GM12864 (cell line): ENCODE results near the gene CCDC86.

ENCODE experiments used
- DNase-seq: peaks from one replicate; pipeline ENCODE4 v3.0.0-alpha.2; 2011; ENCODE audit warnings: low read depth
- H3K4me3 ChIP-seq: 2 replicates; pipeline ENCODE4 v1.5.1; 2011; ENCODE audit warnings: mild to moderate bottlenecking, low read depth, low read length, control low read depth
- TF ChIP-seq, protein P1 (sequence below): IDR thresholded peaks from 2 replicates; pipeline ENCODE4 v1.5.1; 2011; ENCODE audit warnings: low read depth, mild to moderate bottlenecking, moderate library complexity, low read length, control low read depth, inconsistent platforms; ENCODE audit errors: missing control alignments

Gene CCDC86

DNA sequence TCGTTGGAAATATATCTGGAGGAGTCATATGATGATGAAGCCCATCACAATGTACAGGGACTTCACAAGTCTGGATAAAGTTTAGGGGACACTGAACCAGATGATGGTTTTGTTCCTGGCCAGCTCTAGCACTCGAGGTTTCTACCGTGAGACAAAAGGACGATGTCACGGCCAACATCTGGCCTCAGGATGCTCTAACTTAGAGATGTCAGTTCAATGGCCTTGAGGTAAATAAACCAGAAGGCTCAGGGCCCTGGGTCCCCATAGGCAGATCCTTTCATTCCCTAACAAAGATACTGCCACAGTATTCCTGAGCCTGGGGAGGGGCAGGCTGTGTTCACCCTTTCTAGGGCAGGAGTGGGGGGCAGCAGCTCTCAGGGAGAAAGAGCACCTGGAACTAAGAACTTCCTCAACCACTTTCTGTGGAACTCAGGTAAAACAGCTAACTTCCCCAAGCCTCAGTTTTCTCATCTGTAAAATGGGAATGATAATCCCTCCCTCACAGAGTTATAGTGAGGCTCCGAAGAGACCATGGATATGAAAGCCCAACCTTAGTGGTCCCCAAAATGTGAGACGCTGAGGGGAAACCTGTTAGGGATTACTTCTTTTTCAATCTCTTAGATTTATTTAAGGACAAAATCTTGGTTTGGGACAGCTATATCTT is 38.5 kb upstream of the CCDC86 start:
- TF ChIP-seq, protein P1, sequence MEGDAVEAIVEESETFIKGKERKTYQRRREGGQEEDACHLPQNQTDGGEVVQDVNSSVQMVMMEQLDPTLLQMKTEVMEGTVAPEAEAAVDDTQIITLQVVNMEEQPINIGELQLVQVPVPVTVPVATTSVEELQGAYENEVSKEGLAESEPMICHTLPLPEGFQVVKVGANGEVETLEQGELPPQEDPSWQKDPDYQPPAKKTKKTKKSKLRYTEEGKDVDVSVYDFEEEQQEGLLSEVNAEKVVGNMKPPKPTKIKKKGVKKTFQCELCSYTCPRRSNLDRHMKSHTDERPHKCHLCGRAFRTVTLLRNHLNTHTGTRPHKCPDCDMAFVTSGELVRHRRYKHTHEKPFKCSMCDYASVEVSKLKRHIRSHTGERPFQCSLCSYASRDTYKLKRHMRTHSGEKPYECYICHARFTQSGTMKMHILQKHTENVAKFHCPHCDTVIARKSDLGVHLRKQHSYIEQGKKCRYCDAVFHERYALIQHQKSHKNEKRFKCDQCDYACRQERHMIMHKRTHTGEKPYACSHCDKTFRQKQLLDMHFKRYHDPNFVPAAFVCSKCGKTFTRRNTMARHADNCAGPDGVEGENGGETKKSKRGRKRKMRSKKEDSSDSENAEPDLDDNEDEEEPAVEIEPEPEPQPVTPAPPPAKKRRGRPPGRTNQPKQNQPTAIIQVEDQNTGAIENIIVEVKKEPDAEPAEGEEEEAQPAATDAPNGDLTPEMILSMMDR = no peak
- no peak for DNase-seq

DNA sequence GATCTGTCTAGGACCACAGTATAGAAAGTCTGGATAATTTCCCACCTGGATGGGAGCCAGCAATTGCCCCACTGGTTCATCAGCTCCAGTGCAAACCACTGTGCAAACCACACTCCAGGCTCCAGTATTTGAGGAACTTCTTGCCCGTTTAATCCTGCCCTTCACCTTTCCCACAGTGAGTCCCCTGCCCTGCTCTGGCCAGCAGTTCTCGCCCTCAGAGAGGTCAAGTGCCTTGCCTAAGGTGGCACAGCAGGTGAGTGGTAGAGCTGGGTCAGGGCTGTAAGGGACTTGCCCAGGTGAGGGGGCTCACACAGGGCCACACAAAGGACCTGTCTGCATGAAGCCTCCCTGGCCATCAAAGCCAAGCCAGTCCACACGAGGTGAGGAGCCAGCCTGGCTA is 32.7 kb upstream of the CCDC86 start:
- no peak overlapping the region for H3K4me3 ChIP-seq
- no peak for DNase-seq
- TF ChIP-seq, protein P1 = no peak

More for the DNA sequence above, 38.5 kb upstream of the CCDC86 start:
- no peak overlapping the region for H3K4me3 ChIP-seq

DNA sequence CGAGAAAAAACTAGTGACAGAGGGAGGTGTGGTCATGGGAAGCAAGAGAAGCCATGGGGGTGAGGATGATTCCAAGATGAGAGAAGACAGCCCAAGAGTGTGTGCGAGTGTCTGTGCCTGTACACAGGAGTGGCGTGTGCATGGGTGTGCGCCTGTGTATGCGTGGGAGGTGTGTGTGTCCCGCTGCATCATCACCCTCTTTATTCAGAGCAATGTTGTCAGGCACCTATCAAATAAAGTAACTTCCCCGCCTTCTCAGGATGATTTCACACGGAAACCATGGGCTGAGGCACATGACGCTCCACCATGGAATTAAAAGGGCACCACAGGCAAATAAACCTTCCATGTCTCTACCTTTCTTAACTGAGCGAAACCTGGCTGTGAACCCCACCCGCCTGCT is 32.2 kb upstream of the CCDC86 start:
- TF ChIP-seq, protein P1 = no peak
- no peak for DNase-seq
- H3K4me3 ChIP-seq = no peak overlapping the region

DNA sequence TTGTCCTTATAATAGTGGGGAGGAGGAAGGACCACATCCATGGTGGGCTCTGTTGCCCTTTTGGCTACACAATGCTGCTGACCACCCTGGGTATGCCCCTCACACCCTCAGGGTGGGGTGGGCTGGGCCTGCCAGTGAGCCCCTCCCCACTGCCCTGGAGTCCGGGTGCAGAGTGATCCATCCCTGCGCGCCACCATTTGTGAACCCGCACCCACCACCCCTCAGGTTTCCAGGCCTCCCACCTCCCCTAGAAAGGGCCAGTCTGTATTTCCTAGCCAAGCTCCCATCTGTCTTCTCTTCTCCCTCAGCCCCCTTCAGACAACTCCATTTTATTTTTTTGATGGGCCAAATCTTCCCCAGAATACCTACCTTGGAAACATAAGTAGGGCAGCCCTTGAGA is 31.8 kb upstream of the CCDC86 start:
- no peak overlapping the region for H3K4me3 ChIP-seq
- TF ChIP-seq, protein P1 = no peak
- no peak for DNase-seq

DNA sequence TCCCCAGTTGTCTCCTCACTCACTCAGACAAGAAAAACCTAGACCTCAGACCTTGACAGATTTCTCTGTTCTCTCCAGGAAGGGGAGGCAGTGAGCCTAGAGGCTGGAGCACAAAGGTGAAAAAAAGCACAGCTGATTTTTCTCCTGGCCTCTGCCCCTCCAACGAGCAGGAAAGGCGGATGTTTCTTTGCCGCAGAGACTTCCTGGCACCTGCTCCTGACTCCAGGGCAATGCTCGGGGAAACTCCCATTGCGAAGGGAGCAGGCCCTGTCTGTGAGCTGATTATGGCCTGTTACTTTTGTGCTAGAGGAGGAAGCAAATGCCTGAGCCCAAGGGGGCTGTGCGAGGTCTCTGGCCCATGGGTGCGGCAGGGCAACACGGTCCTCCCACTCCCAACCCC is 31.3 kb upstream of the CCDC86 start:
- no peak for DNase-seq
- TF ChIP-seq, protein P1 = no peak
- H3K4me3 ChIP-seq = no peak overlapping the region

DNA sequence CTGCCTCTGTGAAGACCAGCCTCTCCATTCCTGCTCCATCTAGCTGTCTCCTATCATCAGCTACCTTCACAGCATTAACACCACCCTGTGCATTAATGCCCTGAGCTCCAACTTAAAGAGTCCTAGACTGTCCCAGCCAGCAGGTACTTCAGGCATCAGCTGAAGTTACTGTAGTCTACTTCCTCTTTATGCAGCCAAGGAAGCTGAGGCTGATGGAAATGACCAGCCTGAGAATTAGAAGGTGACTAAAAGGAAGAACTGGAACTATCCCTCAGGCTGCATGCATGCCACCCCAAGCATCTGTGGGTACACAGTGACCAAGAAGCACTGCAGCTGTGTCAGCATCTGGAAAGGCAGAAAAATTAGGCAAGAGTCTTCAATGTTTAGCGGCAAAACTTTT is 28.6 kb upstream of the CCDC86 start:
- TF ChIP-seq, protein P1 = no peak
- H3K4me3 ChIP-seq = no peak overlapping the region
- no peak for DNase-seq

DNA sequence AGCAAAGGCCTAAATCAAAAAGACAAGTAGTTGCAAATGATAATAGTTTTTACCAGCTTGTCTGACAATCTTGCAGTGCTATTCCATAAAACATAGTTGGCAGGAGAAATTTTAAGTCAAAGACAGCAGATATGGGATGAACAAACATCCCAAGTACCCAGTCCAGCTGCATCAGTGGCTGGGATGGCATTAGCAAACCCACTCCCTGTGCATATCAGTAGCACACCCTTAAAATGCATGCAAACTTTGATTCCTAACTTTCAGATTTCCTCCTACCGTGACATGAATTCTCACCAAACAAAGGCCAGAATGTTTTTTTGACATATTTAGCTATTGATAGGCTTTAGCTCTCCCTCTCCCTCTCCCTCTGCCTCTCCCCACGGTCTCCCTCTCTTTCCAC is 27.8 kb upstream of the CCDC86 start:
- TF ChIP-seq, protein P1 = no peak
- H3K4me3 ChIP-seq = no peak overlapping the region
- no peak for DNase-seq
